CD14-positive monocyte (primary cell): ENCODE data around the gene AGO3. TPM values are rescaled to one million over a fixed set of nuclear protein-coding genes. Genes with fewer than 3 reads are reported as not detected.

Experiments used
- DNase-seq, 3 donors: peaks; one replicate each; pipeline ENCODE4 v3.0.0-alpha.2; 2011 to 2022
- H2AFZ ChIP-seq: 2 replicates; pipeline ENCODE4 v1.6.0; 2012; ENCODE audit warnings: mild to moderate bottlenecking, low read depth, low read length, inconsistent platforms; ENCODE audit not compliant: insufficient read depth, poor library complexity, severe bottlenecking
- H3K27ac ChIP-seq, 2 donors: 1 replicate in 1 of 2; 2 replicates in 1 of 2; pipeline ENCODE4 v1.5.1; 2012 to 2013; ENCODE audit warnings: low read length in 2 of 2, control low read depth in 1 of 2, inconsistent platforms in 1 of 2, low read depth in 1 of 2, mild to moderate bottlenecking in 1 of 2
- H3K27me3 ChIP-seq, 2 donors: one replicate each; pipeline versions ENCODE4 v1.6.0 to v1.6.1; 2011 to 2013; ENCODE audit warnings: low read length in 2 of 2; ENCODE audit not compliant: control insufficient read depth in 2 of 2, insufficient read depth in 2 of 2
- H3K36me3 ChIP-seq, 2 donors: replicated peaks in 1 of 2; 1 replicate in 1 of 2; 2 replicates in 1 of 2; pipeline versions ENCODE4 v1.5.1 to v1.6.1; 2012 to 2013; ENCODE audit warnings: low read length in 2 of 2, control low read depth in 1 of 2, inconsistent platforms in 1 of 2, mild to moderate bottlenecking in 1 of 2; ENCODE audit not compliant: insufficient read depth in 2 of 2, control insufficient read depth in 1 of 2
- H3K4me1 ChIP-seq, 2 donors: 1 replicate in 1 of 2; 2 replicates in 1 of 2; pipeline versions ENCODE4 v1.5.1 to v1.6.1; 2012 to 2013; ENCODE audit warnings: low read length in 2 of 2, control low read depth in 1 of 2, inconsistent platforms in 1 of 2, mild to moderate bottlenecking in 1 of 2, moderate library complexity in 1 of 2; ENCODE audit not compliant: insufficient read depth in 2 of 2, control insufficient read depth in 1 of 2
- H3K4me2 ChIP-seq: replicated peaks from 2 replicates; pipeline ENCODE3; 2012; ENCODE audit warnings: low read length, moderate library complexity, mild to moderate bottlenecking; ENCODE audit not compliant: poor library complexity, severe bottlenecking; ENCODE audit errors: extremely low read depth
- H3K4me3 ChIP-seq, 3 experiments: fragments of 200-600 bp in 1 of 3; sonication (generic) in 1 of 3; replicated peaks in 1 of 3; 1 replicate in 2 of 3; 2 replicates in 1 of 3; pipeline ENCODE4 v1.5.1; 2011 to 2013; ENCODE audit warnings: low read length in 3 of 3, mild to moderate bottlenecking in 3 of 3, control low read depth in 2 of 3, low read depth in 2 of 3, inconsistent platforms in 1 of 3, moderate library complexity in 1 of 3
- H3K79me2 ChIP-seq: 2 replicates; pipeline ENCODE4 v1.6.0; 2012; ENCODE audit warnings: mild to moderate bottlenecking, control low read depth, inconsistent platforms, low read length, moderate library complexity; ENCODE audit not compliant: insufficient read depth
- H3K9ac ChIP-seq: 2 replicates; pipeline ENCODE4 v1.6.0; 2017; ENCODE audit warnings: low read length, mild to moderate bottlenecking; ENCODE audit not compliant: insufficient read depth, poor library complexity, severe bottlenecking
- H3K9me3 ChIP-seq, 2 donors: replicated peaks in 1 of 2; 1 replicate in 1 of 2; 2 replicates in 1 of 2; pipeline versions ENCODE4 v1.5.1 to v1.6.1; 2012 to 2013; ENCODE audit warnings: low read length in 2 of 2, control low read depth in 1 of 2; ENCODE audit not compliant: control insufficient read depth in 1 of 2, insufficient read depth in 1 of 2
- H4K20me1 ChIP-seq: 2 replicates; pipeline ENCODE4 v1.6.0; 2012; ENCODE audit warnings: mild to moderate bottlenecking, low read length, control low read depth, moderate library complexity; ENCODE audit not compliant: insufficient read depth
- H3K27ac Mint-ChIP-seq, 7 donors: one replicate each; pipeline ENCODE4 v1.8.0; 2020; ENCODE audit warnings: mild to moderate bottlenecking in 7 of 7, mixed read lengths in 7 of 7, moderate library complexity in 6 of 7, inconsistent platforms in 2 of 7
- H3K27me3 Mint-ChIP-seq, 3 donors: one replicate each; pipeline ENCODE4 v1.8.0; 2021 to 2022; ENCODE audit warnings: low read depth in 3 of 3, mild to moderate bottlenecking in 3 of 3, mixed read lengths in 3 of 3, moderate library complexity in 3 of 3, inconsistent platforms in 1 of 3
- H3K36me3 Mint-ChIP-seq, 2 donors: one replicate each; pipeline ENCODE4 v1.8.0; 2020; ENCODE audit warnings: mixed read lengths in 2 of 2, inconsistent platforms in 1 of 2, mild to moderate bottlenecking in 1 of 2
- H3K4me1 Mint-ChIP-seq: one replicate; pipeline ENCODE4 v1.8.0; 2020; ENCODE audit warnings: mild to moderate bottlenecking, mixed read lengths
- H3K4me3 Mint-ChIP-seq, 2 donors: one replicate each; pipeline ENCODE4 v1.8.0; 2020; ENCODE audit warnings: mild to moderate bottlenecking in 2 of 2, mixed read lengths in 2 of 2, moderate library complexity in 1 of 2
- H3K9me3 Mint-ChIP-seq, 7 donors: one replicate each; pipeline ENCODE4 v1.8.0; 2020 to 2022; ENCODE audit warnings: mixed read lengths in 7 of 7, mild to moderate bottlenecking in 6 of 7, moderate library complexity in 6 of 7, inconsistent platforms in 2 of 7
- CTCF ChIP-seq: fragments of 200-600 bp; IDR thresholded peaks from one replicate; pipeline ENCODE4 v1.8.0; 2022; ENCODE audit warnings: antibody characterized with exemption, mild to moderate bottlenecking
- WGBS: methylation state at CpG from one replicate; pipeline ENCODE4 v1.1.5; 2013; ENCODE audit warnings: missing lambda C conversion rate; ENCODE audit not compliant: insufficient coverage; 5-methylcytosine and 5-hydroxymethylcytosine counted together
- intact Hi-C, 2 donors: fragments of 100-400 bp; cut with micrococcal nuclease; formaldehyde crosslinking; loops; one replicate each; pipeline versions ENCODE4 v1.15.0 to v1.15.1; 2023
- polyA plus RNA-seq, 3 donors: library from polyadenylated mRNA; depleted of rRNA in 1 of 3; unstranded in 2 of 3; stranded (reverse) in 1 of 3; fragments of 300-500 nt in 2 of 3; fragments of >200 nt in 1 of 3; fragmentation: Illumina TruSeq in 2 of 3; gene quantifications; 1 replicate in 2 of 3; 2 replicates in 1 of 3; pipeline ENCODE4 v1.2.3, GENCODE V29; 2012 to 2021

AGO3 gene
- polyA plus RNA-seq, 3 donors: 6.3 to 9.0 (median 8.3) TPM

- no peak overlapping the region for H3K27ac ChIP-seq
- H3K4me1 Mint-ChIP-seq: peaks cover 20% of the 10 kb centered on the region
- no peaks in the 10 kb centered on the region for H3K36me3 ChIP-seq
- H3K4me3 ChIP-seq: no peak overlapping the region
- H3K4me3 Mint-ChIP-seq: peak overlapping the region in 1 of 2 donors; percentile 55
- peaks cover 0 to 3% (median 0%) of the 10 kb centered on the region in 7 donors for H3K9me3 Mint-ChIP-seq
- H2AFZ ChIP-seq: no peak overlapping the region
- H3K27me3 Mint-ChIP-seq: peaks cover 19 to 28% (median 27%) of the 10 kb centered on the region in 3 donors
- H3K9me3 ChIP-seq: no peaks in the 10 kb centered on the region
- H3K4me2 ChIP-seq: no peak overlapping the region
- H3K79me2 ChIP-seq: peaks cover 15% of the 10 kb centered on the region
- no peak overlapping the region for H3K27ac Mint-ChIP-seq
- no peak for TF ChIP-seq CTCF
- WGBS: no CpG with 5 or more reads among the region's 9 CpGs
- peaks cover 27 to 28% of the 10 kb centered on the region in 2 donors for H3K4me1 ChIP-seq
- no peak overlapping the region for H3K9ac ChIP-seq
- intact Hi-C loops: no loop called here
- peaks cover 0 to 21% of the 10 kb centered on the region in 2 donors for H3K27me3 ChIP-seq
- H3K36me3 Mint-ChIP-seq: peaks cover 0 to 1% of the 10 kb centered on the region in 2 donors
- no peaks in the 10 kb centered on the region for H4K20me1 ChIP-seq
- no peak for DNase-seq
These were observed 154.2 kb downstream of the AGO3 start for GRCh38 chr1:36085126-36085525.

- Histone ChIP-seq H4K20me1 (peaks cover 7% of the 10 kb centered on the region), H3K4me1 (peaks cover 33 to 34% of the 10 kb centered on the region in 2 donors), H3K4me3 (no peak overlapping the region), H2AFZ (no peak overlapping the region), H3K79me2 (peaks cover 22% of the 10 kb centered on the region), H3K9ac (no peak overlapping the region), H3K9me3 (no peaks in the 10 kb centered on the region), H3K4me2 (no peak overlapping the region), H3K27ac (no peak overlapping the region), H3K27me3 (peaks cover 0 to 21% of the 10 kb centered on the region in 2 donors), H3K36me3 (peaks cover 0 to 1% of the 10 kb centered on the region in 2 donors)
- Mint-ChIP-seq H3K9me3 (peaks cover 0 to 3% (median 0%) of the 10 kb centered on the region in 7 donors), H3K27ac (peak overlapping the region in 1 of 7 donors; percentile 40), H3K27me3 (peaks cover 19 to 27% (median 25%) of the 10 kb centered on the region in 3 donors), H3K4me1 (peaks cover 22% of the 10 kb centered on the region), H3K4me3 (no peak overlapping the region), H3K36me3 (peaks cover under 1 to 2% of the 10 kb centered on the region in 2 donors)
- 97% methylated on average over 23 of the region's 29 CpGs for WGBS
- DNase-seq: no peak
- intact Hi-C loops: no loop called here
- no peak for TF ChIP-seq CTCF
These were observed 155.0 kb downstream of the AGO3 start for GRCh38 chr1:36085686-36086526.
